HCT116 (cell line): ENCODE measurements around the gene F10. TPM values are rescaled to one million over a fixed set of nuclear protein-coding genes. Genes with fewer than 3 reads are reported as not detected.

Source experiments
- CBX3 ChIP-seq: IDR thresholded peaks from 2 replicates; pipeline ENCODE4 v1.6.1; 2012; ENCODE audit warnings: low read depth
- ELF1 ChIP-seq: IDR thresholded peaks from 2 replicates; pipeline ENCODE4 v1.6.1; 2012; ENCODE audit warnings: low read depth, borderline replicate concordance
- JUND ChIP-seq: IDR thresholded peaks from 2 replicates; pipeline ENCODE4 v1.6.1; 2012
- POLR2A ChIP-seq: IDR thresholded peaks from 2 replicates; pipeline ENCODE4 v1.7.0; 2011; ENCODE audit warnings: borderline replicate concordance; ENCODE audit not compliant: insufficient read depth, insufficient read length; ENCODE audit errors: extremely low read depth
- SIN3A ChIP-seq: IDR thresholded peaks from 2 replicates; pipeline ENCODE4 v1.6.1; 2012; ENCODE audit warnings: low read depth
- ZFX ChIP-seq: fragments of 450-650 bp; IDR thresholded peaks from 2 replicates; pipeline ENCODE4 v1.6.1; 2017
- total RNA-seq: library from RNA; stranded (reverse); gene quantifications from one replicate; pipeline ENCODE4 v1.2.1, GENCODE V29; 2021; ENCODE audit not compliant: unreplicated experiment
- TF ChIP-seq, protein P1 (sequence below): IDR thresholded peaks from 2 replicates; pipeline ENCODE4 v1.6.1; 2012; ENCODE audit warnings: low read depth
- TF ChIP-seq, protein P2 (sequence below): IDR thresholded peaks from 2 replicates; pipeline ENCODE4 v1.6.1; 2011; ENCODE audit warnings: mild to moderate bottlenecking, low read length, moderate library complexity; ENCODE audit not compliant: insufficient replicate concordance; ENCODE audit errors: extremely low read depth
- TF ChIP-seq, protein P3 (sequence below): IDR thresholded peaks from 2 replicates; pipeline ENCODE4 v1.6.1; 2012

The F10 gene
- total RNA-seq, 1 experiment from 2014 or later = 4.0 TPM

DNA sequence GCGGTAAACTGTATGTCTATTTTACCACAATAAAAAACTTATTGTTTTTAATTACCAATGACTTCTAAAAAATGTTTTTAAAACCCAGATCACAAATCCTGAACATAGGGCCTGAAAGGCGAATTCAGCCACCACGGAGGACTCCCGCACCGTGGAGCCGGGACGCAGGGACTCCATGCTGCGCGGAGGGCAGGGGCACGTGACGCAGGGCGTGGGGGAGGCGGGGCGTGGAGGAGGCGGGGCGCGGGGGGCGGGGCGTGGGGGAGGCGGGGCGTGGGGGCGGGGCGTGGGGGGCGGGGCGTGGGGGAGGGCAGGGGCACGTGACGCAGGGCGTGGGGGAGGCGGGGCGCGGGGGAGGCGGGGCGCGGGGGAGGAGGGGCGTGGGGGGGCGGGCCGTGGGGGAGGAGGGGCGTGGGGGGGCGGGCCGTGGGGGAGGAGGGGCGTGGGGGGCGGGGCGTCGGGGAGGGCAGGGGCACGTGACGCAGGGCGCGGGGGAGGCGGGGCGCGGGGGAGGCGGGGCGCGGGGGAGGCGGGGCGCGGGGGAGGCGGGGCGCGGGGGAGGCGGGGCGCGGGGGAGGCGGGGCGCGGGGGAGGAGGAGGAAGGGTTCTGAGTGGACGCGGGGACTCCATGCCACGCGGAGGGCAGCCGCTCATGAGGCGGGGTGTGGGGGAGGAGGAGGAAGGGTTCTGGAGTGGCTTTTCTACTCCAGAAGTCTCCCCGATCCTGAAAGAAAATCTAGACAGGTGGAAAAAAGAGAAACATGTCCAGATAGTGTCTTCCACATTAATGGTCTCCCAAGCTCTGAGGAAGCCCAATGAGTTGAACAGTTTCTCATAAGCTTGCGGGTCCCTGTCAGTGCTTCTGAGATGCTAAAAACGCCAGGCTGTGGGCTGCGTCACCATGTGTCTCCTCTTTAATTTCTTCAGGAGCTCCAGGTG lies 31.5 kb downstream of the F10 start (continued):
- TF ChIP-seq SIN3A (no peak), ELF1 (no peak), CBX3 (no peak), POLR2A (peak; percentile 81), ZFX (no peak), JUND (no peak)
- TF ChIP-seq, protein P1, sequence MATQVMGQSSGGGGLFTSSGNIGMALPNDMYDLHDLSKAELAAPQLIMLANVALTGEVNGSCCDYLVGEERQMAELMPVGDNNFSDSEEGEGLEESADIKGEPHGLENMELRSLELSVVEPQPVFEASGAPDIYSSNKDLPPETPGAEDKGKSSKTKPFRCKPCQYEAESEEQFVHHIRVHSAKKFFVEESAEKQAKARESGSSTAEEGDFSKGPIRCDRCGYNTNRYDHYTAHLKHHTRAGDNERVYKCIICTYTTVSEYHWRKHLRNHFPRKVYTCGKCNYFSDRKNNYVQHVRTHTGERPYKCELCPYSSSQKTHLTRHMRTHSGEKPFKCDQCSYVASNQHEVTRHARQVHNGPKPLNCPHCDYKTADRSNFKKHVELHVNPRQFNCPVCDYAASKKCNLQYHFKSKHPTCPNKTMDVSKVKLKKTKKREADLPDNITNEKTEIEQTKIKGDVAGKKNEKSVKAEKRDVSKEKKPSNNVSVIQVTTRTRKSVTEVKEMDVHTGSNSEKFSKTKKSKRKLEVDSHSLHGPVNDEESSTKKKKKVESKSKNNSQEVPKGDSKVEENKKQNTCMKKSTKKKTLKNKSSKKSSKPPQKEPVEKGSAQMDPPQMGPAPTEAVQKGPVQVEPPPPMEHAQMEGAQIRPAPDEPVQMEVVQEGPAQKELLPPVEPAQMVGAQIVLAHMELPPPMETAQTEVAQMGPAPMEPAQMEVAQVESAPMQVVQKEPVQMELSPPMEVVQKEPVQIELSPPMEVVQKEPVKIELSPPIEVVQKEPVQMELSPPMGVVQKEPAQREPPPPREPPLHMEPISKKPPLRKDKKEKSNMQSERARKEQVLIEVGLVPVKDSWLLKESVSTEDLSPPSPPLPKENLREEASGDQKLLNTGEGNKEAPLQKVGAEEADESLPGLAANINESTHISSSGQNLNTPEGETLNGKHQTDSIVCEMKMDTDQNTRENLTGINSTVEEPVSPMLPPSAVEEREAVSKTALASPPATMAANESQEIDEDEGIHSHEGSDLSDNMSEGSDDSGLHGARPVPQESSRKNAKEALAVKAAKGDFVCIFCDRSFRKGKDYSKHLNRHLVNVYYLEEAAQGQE = no peak
- TF ChIP-seq, protein P2, sequence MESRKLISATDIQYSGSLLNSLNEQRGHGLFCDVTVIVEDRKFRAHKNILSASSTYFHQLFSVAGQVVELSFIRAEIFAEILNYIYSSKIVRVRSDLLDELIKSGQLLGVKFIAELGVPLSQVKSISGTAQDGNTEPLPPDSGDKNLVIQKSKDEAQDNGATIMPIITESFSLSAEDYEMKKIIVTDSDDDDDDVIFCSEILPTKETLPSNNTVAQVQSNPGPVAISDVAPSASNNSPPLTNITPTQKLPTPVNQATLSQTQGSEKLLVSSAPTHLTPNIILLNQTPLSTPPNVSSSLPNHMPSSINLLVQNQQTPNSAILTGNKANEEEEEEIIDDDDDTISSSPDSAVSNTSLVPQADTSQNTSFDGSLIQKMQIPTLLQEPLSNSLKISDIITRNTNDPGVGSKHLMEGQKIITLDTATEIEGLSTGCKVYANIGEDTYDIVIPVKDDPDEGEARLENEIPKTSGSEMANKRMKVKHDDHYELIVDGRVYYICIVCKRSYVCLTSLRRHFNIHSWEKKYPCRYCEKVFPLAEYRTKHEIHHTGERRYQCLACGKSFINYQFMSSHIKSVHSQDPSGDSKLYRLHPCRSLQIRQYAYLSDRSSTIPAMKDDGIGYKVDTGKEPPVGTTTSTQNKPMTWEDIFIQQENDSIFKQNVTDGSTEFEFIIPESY = no peak
- TF ChIP-seq, protein P3, sequence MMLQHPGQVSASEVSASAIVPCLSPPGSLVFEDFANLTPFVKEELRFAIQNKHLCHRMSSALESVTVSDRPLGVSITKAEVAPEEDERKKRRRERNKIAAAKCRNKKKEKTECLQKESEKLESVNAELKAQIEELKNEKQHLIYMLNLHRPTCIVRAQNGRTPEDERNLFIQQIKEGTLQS = no peak
- TF ChIP-seq, all 23 proteins: peak for 4
